Keratinocyte (primary cell): Measurements from ENCODE around the gene NPR1. TPM values are rescaled to one million over a fixed set of nuclear protein-coding genes. Genes with fewer than 3 reads are reported as not detected.

Experiments used
- DNase-seq: peaks from one replicate; pipeline ENCODE4 v3.0.0-alpha.2; 2011; ENCODE audit warnings: low read depth, missing footprints, low spot score
- FAIRE-seq: peaks from 2 replicates; lab custom pipeline; 2011; peaks lifted over from hg19 to GRCh38; lab: Jason Lieb, UNC
- H2AFZ ChIP-seq: 2 replicates; pipeline ENCODE4 v1.6.0; 2012; ENCODE audit warnings: low read length, control low read depth, inconsistent platforms; ENCODE audit not compliant: control insufficient read depth
- H3K27ac ChIP-seq: 2 replicates; pipeline ENCODE4 v1.5.1; 2011; ENCODE audit warnings: low read length; ENCODE audit not compliant: control insufficient read depth, insufficient read depth
- H3K27me3 ChIP-seq: 3 replicates; pipeline ENCODE4 v1.6.0; 2011; ENCODE audit warnings: low read length; ENCODE audit not compliant: control insufficient read depth, insufficient read depth; ENCODE audit errors: extremely low read depth
- H3K36me3 ChIP-seq, 2 experiments: 2 replicates in 1 of 2; 3 replicates in 1 of 2; pipeline ENCODE4 v1.5.1; 2011; ENCODE audit warnings: low read length in 2 of 2, mild to moderate bottlenecking in 1 of 2; ENCODE audit not compliant: control insufficient read depth in 2 of 2, insufficient read depth in 2 of 2; ENCODE audit errors: extremely low read depth in 1 of 2
- H3K4me1 ChIP-seq: 3 replicates; pipeline ENCODE4 v1.5.1; 2011; ENCODE audit warnings: low read length; ENCODE audit not compliant: control insufficient read depth, insufficient read depth; ENCODE audit errors: extremely low read depth
- H3K4me2 ChIP-seq: 3 replicates; pipeline ENCODE4 v1.6.0; 2011; ENCODE audit warnings: low read depth, low read length; ENCODE audit not compliant: control insufficient read depth, insufficient read depth; ENCODE audit errors: extremely low read depth
- H3K4me3 ChIP-seq, 3 experiments: fragments of 200-600 bp in 1 of 3; sonication (generic) in 1 of 3; 2 replicates in 2 of 3; 3 replicates in 1 of 3; pipeline ENCODE4 v1.5.1; 2011 to 2016; ENCODE audit warnings: low read length in 3 of 3, mild to moderate bottlenecking in 3 of 3, control low read depth in 2 of 3, inconsistent platforms in 1 of 3, low read depth in 1 of 3, mixed read lengths in 1 of 3, mixed run types in 1 of 3, moderate library complexity in 1 of 3; ENCODE audit not compliant: control insufficient read depth in 2 of 3, insufficient read depth in 2 of 3; ENCODE audit errors: extremely low read depth in 1 of 3
- H3K79me2 ChIP-seq: 2 replicates; pipeline ENCODE4 v1.6.0; 2012; ENCODE audit warnings: low read length; ENCODE audit not compliant: control insufficient read depth, insufficient read depth
- H3K9ac ChIP-seq: 3 replicates; pipeline ENCODE4 v1.6.0; 2011; ENCODE audit warnings: low read length; ENCODE audit not compliant: control insufficient read depth, insufficient read depth; ENCODE audit errors: extremely low read depth
- H3K9me1 ChIP-seq: 3 replicates; pipeline ENCODE4 v1.6.0; 2011; ENCODE audit warnings: low read length; ENCODE audit not compliant: control insufficient read depth, insufficient read depth; ENCODE audit errors: extremely low read depth
- H3K9me3 ChIP-seq: 2 replicates; pipeline ENCODE4 v1.5.1; 2012; ENCODE audit warnings: low read depth, low read length; ENCODE audit not compliant: control insufficient read depth
- H4K20me1 ChIP-seq: 3 replicates; pipeline ENCODE4 v1.6.0; 2011; ENCODE audit warnings: low read length; ENCODE audit not compliant: control insufficient read depth, insufficient read depth; ENCODE audit errors: extremely low read depth
- EZH2 ChIP-seq: IDR thresholded peaks from one replicate; pipeline ENCODE4 v1.6.1; 2012; ENCODE audit warnings: inconsistent platforms, mild to moderate bottlenecking, low read length, moderate library complexity
- dilution Hi-C: fragments of 300-500 bp; cut with MboI; formaldehyde crosslinking; loops from one replicate; pipeline ENCODE4 v1.7.0; 2020; ENCODE audit warnings: low sequenced_read_pairs; ENCODE audit not compliant: extremely low pct_ligation_motif_present
- polyA plus RNA-seq, 5 experiments: library from polyadenylated mRNA; depleted of rRNA in 3 of 5; stranded (reverse) in 3 of 5; stranded (forward) in 1 of 5; unstranded in 1 of 5; fragments of >200 nt; gene quantifications; 1 replicate in 1 of 5; 2 replicates in 3 of 5; 3 replicates in 1 of 5; pipeline versions ENCODE4 v1.2.1 to v1.2.3, GENCODE V29; 2011 to 2012; ENCODE audit warnings: missing spikeins in 2 of 5, low read depth in 1 of 5, low replicate concordance in 1 of 5
- TF ChIP-seq, protein P1 (sequence below), 3 experiments: IDR thresholded peaks in 1 of 3; conservative IDR thresholded peaks in 1 of 3; optimal IDR thresholded peaks in 1 of 3; 2 replicates in 2 of 3; 3 replicates in 1 of 3; pipeline versions ENCODE3 to v1.5.1; 2011; ENCODE audit warnings: low read length in 3 of 3, mild to moderate bottlenecking in 3 of 3, moderate library complexity in 2 of 3, control low read depth in 1 of 3, inconsistent platforms in 1 of 3; ENCODE audit not compliant: insufficient read depth in 2 of 3; ENCODE audit errors: extremely low read depth in 1 of 3

Gene NPR1
- polyA plus RNA-seq, 1 donor (not counting 4 experiments of a cell fraction or from before 2014, with no cell fraction given) = not detected

DNA sequence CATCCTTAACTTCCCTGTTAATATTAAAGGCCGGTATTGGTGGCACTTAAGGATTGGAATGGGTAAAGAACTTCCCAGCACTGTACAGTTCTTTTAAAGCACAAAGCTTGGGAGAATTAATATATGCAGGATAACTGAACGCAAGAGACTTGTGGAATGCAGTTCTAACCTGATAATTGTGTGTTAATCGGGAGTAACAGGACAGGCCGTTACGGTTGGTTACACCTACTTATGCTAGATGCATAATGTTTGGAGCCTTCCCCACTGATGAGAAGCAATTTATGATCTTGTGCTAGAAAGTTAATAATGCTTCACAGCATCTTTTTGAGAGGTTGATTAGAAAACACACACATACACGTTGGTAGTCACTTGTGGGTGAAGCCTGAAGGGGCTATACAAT lies 37.6 kb upstream of the NPR1 start:
- Histone ChIP-seq H3K36me3 (peaks cover 38 to 76% of the 10 kb centered on the region in 2 experiments), H3K4me3 (no peak overlapping the region), H3K4me1 (peaks cover 7% of the 10 kb centered on the region), H3K4me2 (no peak overlapping the region), H4K20me1 (peaks cover 6% of the 10 kb centered on the region), H2AFZ (no peak overlapping the region), H3K9me3 (no peaks in the 10 kb centered on the region), H3K27ac (no peak overlapping the region), H3K27me3 (no peaks in the 10 kb centered on the region), H3K9me1 (no peaks in the 10 kb centered on the region), H3K9ac (no peak overlapping the region), H3K79me2 (peaks cover 42% of the 10 kb centered on the region)
- no peak for DNase-seq
- dilution Hi-C loops = no loop called here
- no peak for FAIRE-seq
- no peak for TF ChIP-seq EZH2
- TF ChIP-seq, protein P1, sequence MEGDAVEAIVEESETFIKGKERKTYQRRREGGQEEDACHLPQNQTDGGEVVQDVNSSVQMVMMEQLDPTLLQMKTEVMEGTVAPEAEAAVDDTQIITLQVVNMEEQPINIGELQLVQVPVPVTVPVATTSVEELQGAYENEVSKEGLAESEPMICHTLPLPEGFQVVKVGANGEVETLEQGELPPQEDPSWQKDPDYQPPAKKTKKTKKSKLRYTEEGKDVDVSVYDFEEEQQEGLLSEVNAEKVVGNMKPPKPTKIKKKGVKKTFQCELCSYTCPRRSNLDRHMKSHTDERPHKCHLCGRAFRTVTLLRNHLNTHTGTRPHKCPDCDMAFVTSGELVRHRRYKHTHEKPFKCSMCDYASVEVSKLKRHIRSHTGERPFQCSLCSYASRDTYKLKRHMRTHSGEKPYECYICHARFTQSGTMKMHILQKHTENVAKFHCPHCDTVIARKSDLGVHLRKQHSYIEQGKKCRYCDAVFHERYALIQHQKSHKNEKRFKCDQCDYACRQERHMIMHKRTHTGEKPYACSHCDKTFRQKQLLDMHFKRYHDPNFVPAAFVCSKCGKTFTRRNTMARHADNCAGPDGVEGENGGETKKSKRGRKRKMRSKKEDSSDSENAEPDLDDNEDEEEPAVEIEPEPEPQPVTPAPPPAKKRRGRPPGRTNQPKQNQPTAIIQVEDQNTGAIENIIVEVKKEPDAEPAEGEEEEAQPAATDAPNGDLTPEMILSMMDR (optimal IDR thresholded peaks at IDR 0.05 in 1 of 3, IDR thresholded peaks at IDR 0.05 in 1 of 3, conservative IDR thresholded peaks at IDR 0.05 in 1 of 3; ENCODE audit: extremely low read depth in 1 of 3, insufficient read depth in 2 of 3, low read length in 3 of 3) = no peak

DNA sequence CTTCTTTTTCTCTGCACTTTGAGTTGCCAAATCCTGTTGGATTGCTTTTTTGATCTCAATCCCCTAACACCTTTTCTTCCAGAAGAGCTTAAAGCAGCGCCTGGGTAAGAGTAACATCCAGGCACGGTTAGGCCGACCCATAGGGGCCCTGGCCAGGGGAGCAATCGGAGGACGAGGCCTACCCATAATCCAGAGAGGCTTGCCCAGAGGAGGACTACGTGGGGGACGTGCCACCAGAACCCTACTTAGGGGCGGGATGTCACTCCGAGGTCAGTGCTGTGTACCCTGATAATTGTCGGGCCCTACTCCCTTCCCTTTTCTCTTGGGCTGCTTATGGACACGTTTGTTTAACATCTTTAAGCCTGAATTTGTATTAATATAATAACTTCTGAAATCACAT lies 36.3 kb upstream of the NPR1 start:
- no peaks in the 10 kb centered on the region for H3K9me1 ChIP-seq
- no peak overlapping the region for H3K4me2 ChIP-seq
- DNase-seq (no peak), FAIRE-seq (no peak)
- H3K27ac ChIP-seq = no peak overlapping the region
- H3K27me3 ChIP-seq = no peaks in the 10 kb centered on the region
- TF ChIP-seq, protein P1 (optimal IDR thresholded peaks at IDR 0.05 in 1 of 3, IDR thresholded peaks at IDR 0.05 in 1 of 3, conservative IDR thresholded peaks at IDR 0.05 in 1 of 3; ENCODE audit: extremely low read depth in 1 of 3, insufficient read depth in 2 of 3, low read length in 3 of 3) = no peak
- TF ChIP-seq EZH2 = no peak
- peaks cover 36 to 68% of the 10 kb centered on the region in 2 experiments for H3K36me3 ChIP-seq
- no peaks in the 10 kb centered on the region for H3K4me1 ChIP-seq
- no peak overlapping the region for H3K9ac ChIP-seq
- H3K9me3 ChIP-seq = no peaks in the 10 kb centered on the region
- peaks cover 6% of the 10 kb centered on the region for H4K20me1 ChIP-seq
- H3K4me3 ChIP-seq = no peak overlapping the region
- no peak overlapping the region for H2AFZ ChIP-seq
- peaks cover 30% of the 10 kb centered on the region for H3K79me2 ChIP-seq
- dilution Hi-C loops = no loop called here
